GM21360 (cell line): ENCODE measurements around the gene METTL14.

Experiments used
- ATAC-seq: cut with Tn5 transposase; IDR thresholded peaks from one replicate; pipeline ENCODE4 v1.9.1; 2021; ENCODE audit warnings: mild to moderate bottlenecking, moderate library complexity; ENCODE audit not compliant: unreplicated experiment

Gene METTL14

DNA sequence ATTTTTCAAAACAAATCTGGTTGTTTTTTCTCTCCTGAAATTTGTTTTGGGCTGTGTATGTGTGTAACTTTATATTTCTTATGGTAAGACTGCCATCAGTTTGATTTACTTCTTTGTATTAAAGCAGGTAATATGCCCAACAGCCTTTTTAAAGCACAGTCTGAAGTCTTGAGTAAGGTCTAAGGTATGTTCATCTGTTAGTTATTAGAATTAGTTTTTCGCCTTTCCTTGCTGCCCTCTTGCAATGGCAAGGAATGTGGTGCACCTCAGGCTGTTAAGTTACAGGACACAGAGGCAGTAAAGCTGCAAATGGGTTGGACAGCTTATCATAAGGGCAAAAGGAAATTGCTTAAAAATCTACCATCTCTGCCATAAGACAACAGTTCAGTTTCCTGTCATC, 71.8 kb downstream of the METTL14 start:
- no peak for ATAC-seq

DNA sequence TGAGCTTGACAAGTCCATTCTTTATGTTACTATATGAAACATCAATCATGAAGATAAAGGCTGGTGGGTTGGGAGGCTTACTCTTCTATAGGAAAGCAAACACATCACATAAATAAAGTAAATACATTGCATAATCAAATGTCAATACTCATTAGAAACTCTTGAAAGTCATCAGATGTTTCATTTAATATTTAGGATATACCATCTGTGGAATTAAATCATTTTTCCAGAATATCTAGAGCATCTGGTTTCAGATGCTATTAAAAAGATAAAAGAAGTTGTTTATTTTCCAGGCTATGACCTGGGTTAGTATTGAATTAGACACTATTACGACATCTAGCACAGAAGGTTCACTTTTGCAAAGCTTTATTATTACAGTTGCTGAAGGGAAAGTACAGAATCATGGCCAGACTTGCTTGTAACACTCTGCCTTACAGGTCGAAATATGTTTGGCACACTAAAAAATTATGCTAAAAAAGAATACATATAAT, 72.6 kb downstream of the METTL14 start:
- no peak for ATAC-seq

GRCh38 chr4:118758293-118758692, 73.1 kb downstream of the METTL14 start:
- ATAC-seq: no peak

- no peak for ATAC-seq
Observed at GRCh38 chr4:118759481-118759880, 74.3 kb downstream of the METTL14 start.

DNA sequence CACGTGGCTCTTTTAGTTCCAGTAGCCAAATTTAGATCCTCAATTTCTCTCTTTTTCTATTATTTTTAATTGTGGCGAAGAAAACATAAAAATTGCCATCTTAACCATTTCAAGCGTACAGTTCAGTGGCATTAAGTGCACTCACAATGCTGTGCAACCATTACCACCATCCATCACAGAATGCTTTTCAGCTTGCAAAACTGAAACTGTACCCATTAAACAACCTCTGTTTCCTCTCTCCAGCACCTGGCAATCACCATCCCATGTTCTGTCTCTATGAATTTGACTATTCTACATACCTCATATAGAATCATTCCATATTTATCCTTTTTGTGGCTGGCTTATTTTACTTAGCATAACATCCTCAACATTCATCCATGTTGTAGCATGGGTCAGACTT, 74.9 kb downstream of the METTL14 start:
- ATAC-seq: peak; percentile 40

DNA sequence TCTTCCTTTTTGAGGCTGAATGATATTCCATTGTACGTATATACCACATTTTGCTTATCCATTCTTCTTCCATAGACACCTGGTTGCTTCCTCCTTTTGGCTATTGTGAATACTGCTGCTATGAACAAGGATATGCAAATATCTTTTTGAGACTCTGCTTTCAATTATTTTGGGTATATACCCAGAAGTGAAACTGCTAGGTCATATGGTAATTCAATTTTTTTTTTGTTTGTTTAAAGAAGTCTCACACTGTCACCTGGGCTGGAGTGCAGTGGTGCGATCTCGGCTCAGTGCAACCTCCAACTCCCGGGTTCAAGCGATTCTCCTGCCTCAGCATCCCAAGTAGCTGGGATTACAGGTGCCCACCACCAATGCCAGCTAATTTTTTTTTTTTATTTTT, 75.3 kb downstream of the METTL14 start:
- ATAC-seq: peak; percentile 96

GRCh38 chr4:118761397-118762016, 76.3 kb downstream of the METTL14 start:
- ATAC-seq: no peak

DNA sequence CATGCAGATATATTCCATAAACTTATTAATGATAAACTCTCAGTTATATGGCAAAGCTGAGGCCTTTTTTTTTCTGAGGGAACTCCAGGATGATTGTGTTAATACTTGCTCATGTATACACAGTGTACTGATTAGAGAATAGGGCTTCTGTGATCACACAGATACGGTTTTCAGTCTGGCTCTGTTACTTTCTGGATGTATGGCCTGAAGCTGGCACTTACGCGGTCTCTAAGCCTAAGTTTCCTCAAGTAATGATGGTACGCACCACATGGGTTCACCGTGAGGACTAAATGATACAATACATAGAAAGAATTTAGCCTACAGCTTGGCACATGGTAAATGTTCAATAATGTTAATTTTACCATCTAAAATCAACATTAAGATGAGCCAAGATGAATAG, 77.0 kb downstream of the METTL14 start:
- ATAC-seq: no peak

DNA sequence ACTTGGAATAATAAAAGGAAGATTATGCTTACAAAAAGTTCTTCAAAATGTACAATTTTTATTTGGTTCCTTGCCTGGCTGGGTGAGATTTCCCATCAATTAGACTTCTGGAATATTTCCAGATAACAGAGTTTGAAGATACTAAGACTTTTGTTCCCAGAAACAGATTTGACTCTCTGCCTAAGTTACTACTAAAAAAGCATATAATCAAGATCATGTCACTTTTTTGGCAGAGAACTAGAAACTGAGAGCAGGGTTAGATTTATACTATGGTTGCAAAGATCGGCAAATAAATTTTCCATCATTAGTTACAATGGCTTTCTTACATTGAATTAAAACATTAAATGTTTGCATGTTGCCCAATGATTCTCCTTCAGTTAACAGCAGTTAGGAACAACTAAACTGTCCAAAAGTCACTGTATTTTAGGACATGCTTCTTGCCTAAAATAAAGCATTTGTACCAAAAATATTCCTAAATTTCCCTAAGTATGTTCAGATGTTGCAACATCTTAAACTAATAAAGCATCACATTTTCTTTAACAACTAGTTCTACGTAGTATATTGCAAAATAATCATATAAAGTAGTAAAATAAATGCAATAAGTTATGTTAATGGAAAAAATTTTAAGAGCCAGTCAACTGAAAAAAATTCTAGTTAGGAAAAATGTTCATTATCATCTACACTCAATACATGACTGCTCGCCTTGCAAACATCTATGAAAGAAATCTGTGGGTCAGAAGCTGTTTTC, 77.7 kb downstream of the METTL14 start:
- no peak for ATAC-seq
